ENCODE results near the gene ZNF787. TPM values are rescaled to one million over a fixed set of nuclear protein-coding genes. Genes with fewer than 3 reads are reported as not detected.
A peak's percentile ranks its signal among the peaks of the same experiment; 100 is the strongest.

Gene ZNF787
- 34.4 TPM for total RNA-seq

DNA sequence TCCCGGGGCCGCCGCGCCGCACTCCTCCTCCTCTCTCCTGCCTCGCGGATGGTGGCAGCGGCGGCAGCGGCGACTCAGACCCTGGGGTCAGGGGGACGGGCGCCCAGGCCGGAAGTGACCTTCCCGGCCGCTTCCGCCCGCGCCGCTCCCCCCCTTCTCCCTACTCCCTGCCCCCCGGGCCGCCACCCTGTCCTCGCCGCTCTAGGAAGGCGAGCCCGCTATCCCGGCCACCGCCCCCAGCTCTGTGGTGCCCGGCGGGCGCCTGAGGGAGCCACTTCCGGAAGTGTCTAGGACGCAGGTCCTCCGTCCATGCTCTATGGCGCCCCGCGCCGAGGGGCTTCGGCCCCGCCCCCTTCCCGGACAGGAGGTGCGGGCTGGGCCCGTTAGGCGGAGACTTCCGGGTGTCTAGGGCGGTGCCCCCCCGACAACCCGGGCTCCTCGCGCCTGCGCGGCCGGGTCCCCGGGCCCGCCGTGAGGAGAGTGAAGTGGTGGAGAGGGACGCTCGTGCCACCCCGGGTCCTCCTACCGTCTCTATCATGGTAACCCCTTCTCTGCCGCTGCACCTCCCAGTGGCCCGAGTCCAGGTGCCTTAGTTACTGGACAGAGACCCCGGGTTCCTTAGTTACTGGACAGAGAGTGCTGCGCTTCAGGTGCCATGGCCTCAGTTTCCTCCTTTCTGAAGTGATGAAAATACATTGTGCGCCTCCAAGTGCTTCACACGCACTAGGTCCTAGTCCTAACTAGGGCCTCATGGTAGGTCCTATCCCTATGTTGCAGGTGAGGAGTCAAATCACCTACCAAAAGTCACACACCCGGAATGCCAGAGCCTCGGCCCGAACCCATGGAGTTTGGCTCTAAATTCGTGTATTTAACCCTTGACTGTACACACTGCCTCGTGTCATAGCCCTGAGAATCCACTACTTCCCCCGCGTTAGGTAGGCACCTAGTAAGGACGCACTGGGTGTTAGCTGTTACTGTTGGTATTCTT, at the start of gene ZNF787:
Gene ZNF787, minus strand, starts transcription at position 116 of the 988 bp plus-strand sequence. CDS start 18,078 bp downstream, outside the sequence.
- peak within 1 kb of the TSS; percentile 73 to 88 (median 80) for H3K4me3 ChIP-seq (ENCODE audit: low read length in 3 of 3)
- peaks cover 50 to 61% (median 56%) of the 10 kb centered on the region in 3 donors for H3K4me1 ChIP-seq (ENCODE audit: control insufficient read depth in 3 of 3, insufficient read depth in 3 of 3, low read length in 3 of 3)
- peak within 1 kb of the TSS; percentile 85 to 91 (median 86) for H3K9ac ChIP-seq (ENCODE audit: low read depth in 1 of 3, low read length in 3 of 3)
- H3K36me3 ChIP-seq (ENCODE audit: control insufficient read depth in 3 of 3, insufficient read depth in 3 of 3, low read length in 3 of 3), result peaks cover 0 to 3% (median 0%) of the 10 kb centered on the region in 3 donors
- no peaks in the 10 kb centered on the region for H3K9me3 ChIP-seq (ENCODE audit: control insufficient read depth in 3 of 3, low read length in 3 of 3)
- no peaks in the 10 kb centered on the region for H3K27me3 ChIP-seq (ENCODE audit: control insufficient read depth in 3 of 3, insufficient read depth in 3 of 3, low read length in 3 of 3)
- peak within 1 kb of the TSS; percentile 93 for H3K27ac ChIP-seq (ENCODE audit: low read depth, low read length)

DNA sequence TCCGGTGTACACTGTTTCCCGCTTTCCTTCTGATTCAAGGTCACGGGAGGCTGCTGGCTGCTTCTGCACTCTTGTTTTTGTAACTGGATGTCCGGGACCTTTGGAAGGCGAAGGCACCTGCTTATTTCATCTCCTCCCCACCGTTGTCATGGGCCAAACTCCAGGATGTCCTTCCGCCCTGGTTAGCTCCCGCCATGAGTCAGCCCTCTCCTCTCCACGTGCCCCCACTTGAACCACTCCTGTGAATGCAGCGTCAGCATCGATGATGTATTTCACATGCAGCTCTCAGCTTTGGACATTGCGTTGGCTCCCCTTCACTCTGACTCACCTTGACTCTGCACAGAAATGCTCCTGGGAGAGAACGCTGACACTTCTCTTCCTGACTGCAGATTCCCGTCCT, 49.2 kb upstream of the ZNF787 start:
- Histone ChIP-seq H3K9me3 (ENCODE audit: control insufficient read depth in 3 of 3, low read length in 3 of 3) (no peaks in the 10 kb centered on the region), H3K4me1 (ENCODE audit: control insufficient read depth in 3 of 3, insufficient read depth in 3 of 3, low read length in 3 of 3) (no peaks in the 10 kb centered on the region), H3K27me3 (ENCODE audit: control insufficient read depth in 3 of 3, insufficient read depth in 3 of 3, low read length in 3 of 3) (peaks cover 9 to 16% (median 13%) of the 10 kb centered on the region in 3 donors), H3K9ac (ENCODE audit: low read depth in 1 of 3, low read length in 3 of 3) (no peak overlapping the region), H3K4me3 (ENCODE audit: low read length in 3 of 3) (no peak overlapping the region), H3K36me3 (ENCODE audit: control insufficient read depth in 3 of 3, insufficient read depth in 3 of 3, low read length in 3 of 3) (no peaks in the 10 kb centered on the region), H3K27ac (ENCODE audit: low read depth, low read length) (no peak overlapping the region)

GRCh38 chr19:56167064-56167578, 46.0 kb upstream of the ZNF787 start:
- Histone ChIP-seq H3K9ac (ENCODE audit: low read depth in 1 of 3, low read length in 3 of 3) (no peak overlapping the region), H3K4me3 (ENCODE audit: low read length in 3 of 3) (no peak overlapping the region), H3K9me3 (ENCODE audit: control insufficient read depth in 3 of 3, low read length in 3 of 3) (no peaks in the 10 kb centered on the region), H3K27ac (ENCODE audit: low read depth, low read length) (no peak overlapping the region), H3K36me3 (ENCODE audit: control insufficient read depth in 3 of 3, insufficient read depth in 3 of 3, low read length in 3 of 3) (no peaks in the 10 kb centered on the region), H3K4me1 (ENCODE audit: control insufficient read depth in 3 of 3, insufficient read depth in 3 of 3, low read length in 3 of 3) (no peaks in the 10 kb centered on the region), H3K27me3 (ENCODE audit: control insufficient read depth in 3 of 3, insufficient read depth in 3 of 3, low read length in 3 of 3) (peaks cover 0 to 2% (median 0%) of the 10 kb centered on the region in 3 donors)

- Histone ChIP-seq H3K9ac (ENCODE audit: low read depth in 1 of 3, low read length in 3 of 3) (no peak overlapping the region), H3K36me3 (ENCODE audit: control insufficient read depth in 3 of 3, insufficient read depth in 3 of 3, low read length in 3 of 3) (peaks cover 19 to 24% (median 22%) of the 10 kb centered on the region in 3 donors), H3K9me3 (ENCODE audit: control insufficient read depth in 3 of 3, low read length in 3 of 3) (no peaks in the 10 kb centered on the region), H3K4me1 (ENCODE audit: control insufficient read depth in 3 of 3, insufficient read depth in 3 of 3, low read length in 3 of 3) (no peaks in the 10 kb centered on the region), H3K27ac (ENCODE audit: low read depth, low read length) (no peak overlapping the region), H3K27me3 (ENCODE audit: control insufficient read depth in 3 of 3, insufficient read depth in 3 of 3, low read length in 3 of 3) (no peaks in the 10 kb centered on the region), H3K4me3 (ENCODE audit: low read length in 3 of 3) (no peak overlapping the region)
These were observed 42.0 kb upstream of the ZNF787 start for GRCh38 chr19:56163097-56163496.

DNA sequence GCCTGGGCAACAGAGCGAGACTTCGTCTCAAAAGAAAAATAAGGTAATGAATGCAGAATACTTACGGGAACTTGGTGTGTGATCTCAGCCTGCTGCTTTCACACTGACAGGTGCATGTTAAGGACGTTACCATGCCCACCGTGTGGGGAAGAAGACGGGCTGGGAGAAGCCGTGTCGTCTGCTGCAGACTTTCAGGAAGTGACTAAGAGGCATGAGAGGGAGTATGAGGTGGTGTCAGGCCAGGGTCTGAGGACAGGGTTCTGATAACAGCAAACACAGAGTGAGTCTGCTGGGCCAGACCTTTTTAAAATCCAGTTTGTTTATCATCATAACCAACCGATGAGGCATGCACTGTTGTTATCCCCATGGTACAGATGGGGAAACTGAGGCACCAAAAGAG, 41.2 kb upstream of the ZNF787 start:
- no peak overlapping the region for H3K27ac ChIP-seq (ENCODE audit: low read depth, low read length)
- H3K4me1 ChIP-seq (ENCODE audit: control insufficient read depth in 3 of 3, insufficient read depth in 3 of 3, low read length in 3 of 3), result no peaks in the 10 kb centered on the region
- H3K9me3 ChIP-seq (ENCODE audit: control insufficient read depth in 3 of 3, low read length in 3 of 3), result no peaks in the 10 kb centered on the region
- peaks cover 22 to 25% (median 22%) of the 10 kb centered on the region in 3 donors for H3K36me3 ChIP-seq (ENCODE audit: control insufficient read depth in 3 of 3, insufficient read depth in 3 of 3, low read length in 3 of 3)
- no peak overlapping the region for H3K9ac ChIP-seq (ENCODE audit: low read depth in 1 of 3, low read length in 3 of 3)
- H3K27me3 ChIP-seq (ENCODE audit: control insufficient read depth in 3 of 3, insufficient read depth in 3 of 3, low read length in 3 of 3), result no peaks in the 10 kb centered on the region
- no peak overlapping the region for H3K4me3 ChIP-seq (ENCODE audit: low read length in 3 of 3)

DNA sequence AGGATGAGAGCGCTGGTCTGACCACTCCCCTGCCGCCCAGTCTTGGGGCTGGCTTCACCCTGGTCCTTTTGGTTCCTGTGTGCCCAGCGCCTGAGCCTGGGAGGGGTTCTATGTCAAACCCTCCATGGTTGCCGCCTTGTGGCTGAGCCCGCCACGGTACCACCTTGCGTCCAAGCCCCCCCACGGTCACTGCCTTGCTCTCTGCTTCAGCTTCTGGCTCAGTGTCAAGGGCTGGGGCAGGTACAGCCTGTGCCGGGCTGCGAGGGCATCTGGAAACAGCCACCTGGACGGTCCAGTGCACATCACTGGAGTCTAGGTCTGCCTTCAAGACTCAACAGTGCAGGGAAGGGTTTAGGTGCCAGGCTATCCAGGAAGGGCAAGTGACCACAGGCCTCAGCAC, 40.4 kb upstream of the ZNF787 start:
- H3K9ac ChIP-seq (ENCODE audit: low read depth in 1 of 3, low read length in 3 of 3), result no peak overlapping the region
- no peaks in the 10 kb centered on the region for H3K27me3 ChIP-seq (ENCODE audit: control insufficient read depth in 3 of 3, insufficient read depth in 3 of 3, low read length in 3 of 3)
- no peak overlapping the region for H3K27ac ChIP-seq (ENCODE audit: low read depth, low read length)
- H3K9me3 ChIP-seq (ENCODE audit: control insufficient read depth in 3 of 3, low read length in 3 of 3), result no peaks in the 10 kb centered on the region
- H3K4me3 ChIP-seq (ENCODE audit: low read length in 3 of 3), result no peak overlapping the region
- no peaks in the 10 kb centered on the region for H3K4me1 ChIP-seq (ENCODE audit: control insufficient read depth in 3 of 3, insufficient read depth in 3 of 3, low read length in 3 of 3)
- peaks cover 22 to 25% (median 22%) of the 10 kb centered on the region in 3 donors for H3K36me3 ChIP-seq (ENCODE audit: control insufficient read depth in 3 of 3, insufficient read depth in 3 of 3, low read length in 3 of 3)

DNA sequence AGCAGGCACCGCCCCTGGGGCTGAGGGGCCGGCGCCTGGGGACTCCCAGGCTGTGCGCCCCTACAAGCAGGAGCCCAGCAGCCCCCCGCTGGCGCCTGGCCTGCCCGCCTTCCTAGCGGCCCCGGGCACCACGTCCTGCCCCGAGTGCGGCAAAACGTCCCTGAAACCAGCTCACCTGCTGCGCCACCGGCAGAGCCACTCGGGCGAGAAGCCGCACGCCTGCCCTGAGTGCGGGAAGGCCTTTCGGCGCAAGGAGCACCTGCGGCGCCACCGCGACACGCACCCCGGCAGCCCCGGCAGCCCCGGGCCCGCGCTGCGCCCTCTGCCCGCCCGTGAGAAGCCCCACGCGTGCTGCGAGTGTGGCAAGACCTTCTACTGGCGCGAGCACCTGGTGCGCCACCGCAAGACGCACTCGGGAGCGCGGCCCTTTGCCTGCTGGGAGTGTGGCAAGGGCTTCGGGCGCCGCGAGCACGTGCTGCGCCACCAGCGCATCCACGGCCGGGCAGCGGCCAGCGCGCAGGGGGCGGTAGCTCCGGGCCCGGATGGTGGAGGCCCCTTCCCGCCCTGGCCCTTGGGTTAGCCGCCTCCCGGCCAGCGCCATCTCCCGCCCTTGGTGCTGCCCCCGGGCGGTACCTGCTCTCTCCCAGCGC, 38.7 kb upstream of the ZNF787 start:
- H3K9ac ChIP-seq (ENCODE audit: low read depth in 1 of 3, low read length in 3 of 3), result no peak overlapping the region
- no peak overlapping the region for H3K4me3 ChIP-seq (ENCODE audit: low read length in 3 of 3)
- no peaks in the 10 kb centered on the region for H3K4me1 ChIP-seq (ENCODE audit: control insufficient read depth in 3 of 3, insufficient read depth in 3 of 3, low read length in 3 of 3)
- no peak overlapping the region for H3K27ac ChIP-seq (ENCODE audit: low read depth, low read length)
- no peaks in the 10 kb centered on the region for H3K9me3 ChIP-seq (ENCODE audit: control insufficient read depth in 3 of 3, low read length in 3 of 3)
- peaks cover 28 to 38% (median 35%) of the 10 kb centered on the region in 3 donors for H3K36me3 ChIP-seq (ENCODE audit: control insufficient read depth in 3 of 3, insufficient read depth in 3 of 3, low read length in 3 of 3)
- H3K27me3 ChIP-seq (ENCODE audit: control insufficient read depth in 3 of 3, insufficient read depth in 3 of 3, low read length in 3 of 3), result no peaks in the 10 kb centered on the region

DNA sequence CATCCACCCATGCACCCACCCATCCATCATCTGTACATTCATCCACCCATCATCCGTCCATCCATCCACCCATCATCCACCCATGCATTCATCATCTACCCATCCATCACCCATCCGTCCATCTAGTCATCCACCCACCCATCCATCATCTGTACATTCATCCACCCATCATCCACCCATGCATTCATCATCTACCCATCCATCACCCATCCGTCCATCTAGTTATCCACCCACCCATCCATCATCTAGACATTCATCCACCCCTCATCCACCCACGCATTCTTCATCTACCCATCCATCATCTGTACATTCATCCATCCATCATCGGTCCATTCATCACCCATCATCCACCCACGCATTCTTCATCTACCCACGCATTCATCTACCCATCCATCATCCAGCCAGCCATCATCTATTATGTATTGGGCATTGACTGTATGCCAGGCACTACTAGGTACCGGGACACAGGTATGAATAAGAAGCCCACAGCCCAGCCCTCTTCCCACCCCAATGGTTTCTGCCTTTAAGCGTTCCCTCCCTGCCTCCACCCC, 38.0 kb upstream of the ZNF787 start:
- Histone ChIP-seq H3K9ac (ENCODE audit: low read depth in 1 of 3, low read length in 3 of 3) (no peak overlapping the region), H3K9me3 (ENCODE audit: control insufficient read depth in 3 of 3, low read length in 3 of 3) (no peaks in the 10 kb centered on the region), H3K27ac (ENCODE audit: low read depth, low read length) (no peak overlapping the region), H3K36me3 (ENCODE audit: control insufficient read depth in 3 of 3, insufficient read depth in 3 of 3, low read length in 3 of 3) (peaks cover 31 to 41% (median 38%) of the 10 kb centered on the region in 3 donors), H3K4me3 (ENCODE audit: low read length in 3 of 3) (no peak overlapping the region), H3K4me1 (ENCODE audit: control insufficient read depth in 3 of 3, insufficient read depth in 3 of 3, low read length in 3 of 3) (no peaks in the 10 kb centered on the region), H3K27me3 (ENCODE audit: control insufficient read depth in 3 of 3, insufficient read depth in 3 of 3, low read length in 3 of 3) (no peaks in the 10 kb centered on the region)

- peaks cover 0 to 5% (median 4%) of the 10 kb centered on the region in 3 donors for H3K4me1 ChIP-seq (ENCODE audit: control insufficient read depth in 3 of 3, insufficient read depth in 3 of 3, low read length in 3 of 3)
- no peak overlapping the region for H3K9ac ChIP-seq (ENCODE audit: low read depth in 1 of 3, low read length in 3 of 3)
- H3K27ac ChIP-seq (ENCODE audit: low read depth, low read length), result no peak overlapping the region
- H3K36me3 ChIP-seq (ENCODE audit: control insufficient read depth in 3 of 3, insufficient read depth in 3 of 3, low read length in 3 of 3), result peaks cover 31 to 41% (median 38%) of the 10 kb centered on the region in 3 donors
- H3K4me3 ChIP-seq (ENCODE audit: low read length in 3 of 3), result no peak overlapping the region
- no peaks in the 10 kb centered on the region for H3K27me3 ChIP-seq (ENCODE audit: control insufficient read depth in 3 of 3, insufficient read depth in 3 of 3, low read length in 3 of 3)
- H3K9me3 ChIP-seq (ENCODE audit: control insufficient read depth in 3 of 3, low read length in 3 of 3), result no peaks in the 10 kb centered on the region
These were observed 37.2 kb upstream of the ZNF787 start for GRCh38 chr19:56158170-56158757.
